ENCODE measurements around the gene TSBP1.

The TSBP1 gene

DNA sequence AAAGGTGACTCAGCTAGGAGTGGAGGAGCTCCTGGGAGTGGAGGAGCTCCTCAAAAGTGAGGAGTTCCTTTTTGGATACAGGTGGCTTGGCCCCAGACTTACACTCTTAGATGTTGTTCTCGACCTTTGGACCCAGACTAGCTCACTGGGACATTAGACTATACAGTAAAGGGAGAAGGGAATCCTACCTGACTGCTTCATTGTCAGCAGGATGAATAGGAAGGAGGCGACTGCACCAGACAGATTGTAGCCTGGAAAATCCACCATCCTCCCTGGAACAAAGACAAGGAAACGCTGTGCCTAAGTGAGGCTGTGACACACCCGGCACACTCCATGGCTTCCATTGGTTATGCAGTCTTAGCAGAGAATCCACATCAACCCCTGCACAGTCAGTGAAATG, 35.2 kb upstream of the TSBP1 start, which contains the start of gene BTNL2:
Gene BTNL2 (minus strand): TSS at position 325 of the 400 bp plus-strand sequence. CDS start 58 bp downstream, at position 267.
- H3K4me3 ChIP-seq (replicated peaks; ENCODE audit: low read depth, low read length), result no peak within 1 kb of the TSS
- no peak for DNase-seq (ENCODE audit: low read depth)
- TF ChIP-seq, protein P1, sequence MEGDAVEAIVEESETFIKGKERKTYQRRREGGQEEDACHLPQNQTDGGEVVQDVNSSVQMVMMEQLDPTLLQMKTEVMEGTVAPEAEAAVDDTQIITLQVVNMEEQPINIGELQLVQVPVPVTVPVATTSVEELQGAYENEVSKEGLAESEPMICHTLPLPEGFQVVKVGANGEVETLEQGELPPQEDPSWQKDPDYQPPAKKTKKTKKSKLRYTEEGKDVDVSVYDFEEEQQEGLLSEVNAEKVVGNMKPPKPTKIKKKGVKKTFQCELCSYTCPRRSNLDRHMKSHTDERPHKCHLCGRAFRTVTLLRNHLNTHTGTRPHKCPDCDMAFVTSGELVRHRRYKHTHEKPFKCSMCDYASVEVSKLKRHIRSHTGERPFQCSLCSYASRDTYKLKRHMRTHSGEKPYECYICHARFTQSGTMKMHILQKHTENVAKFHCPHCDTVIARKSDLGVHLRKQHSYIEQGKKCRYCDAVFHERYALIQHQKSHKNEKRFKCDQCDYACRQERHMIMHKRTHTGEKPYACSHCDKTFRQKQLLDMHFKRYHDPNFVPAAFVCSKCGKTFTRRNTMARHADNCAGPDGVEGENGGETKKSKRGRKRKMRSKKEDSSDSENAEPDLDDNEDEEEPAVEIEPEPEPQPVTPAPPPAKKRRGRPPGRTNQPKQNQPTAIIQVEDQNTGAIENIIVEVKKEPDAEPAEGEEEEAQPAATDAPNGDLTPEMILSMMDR (IDR thresholded peaks at IDR 0.05; ENCODE audit: low read length, missing control alignments), result no peak

DNA sequence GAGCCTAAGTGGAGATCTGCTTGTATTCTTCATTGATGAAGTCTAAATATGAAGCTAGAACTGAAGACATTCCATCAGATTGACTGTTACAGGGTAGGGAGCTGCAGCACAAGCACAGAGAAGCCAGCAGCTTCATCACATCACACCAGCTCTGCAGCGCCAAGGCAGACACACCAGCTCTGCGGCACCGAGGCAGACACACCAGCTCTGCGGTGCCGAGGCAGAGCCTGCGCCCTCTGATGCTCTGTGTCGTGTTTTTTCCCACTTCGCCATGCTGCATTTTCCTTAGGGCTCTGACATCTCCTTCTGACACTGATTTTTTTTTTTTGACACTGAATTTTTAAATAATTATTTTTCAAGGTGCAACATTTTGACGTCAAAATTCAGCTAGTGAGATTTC, 34.5 kb upstream of the TSBP1 start:
- no peak for DNase-seq (ENCODE audit: low read depth)
- TF ChIP-seq, protein P1 (IDR thresholded peaks at IDR 0.05; ENCODE audit: low read length, missing control alignments), result no peak
- no peak overlapping the region for H3K4me3 ChIP-seq (replicated peaks; ENCODE audit: low read depth, low read length)

DNA sequence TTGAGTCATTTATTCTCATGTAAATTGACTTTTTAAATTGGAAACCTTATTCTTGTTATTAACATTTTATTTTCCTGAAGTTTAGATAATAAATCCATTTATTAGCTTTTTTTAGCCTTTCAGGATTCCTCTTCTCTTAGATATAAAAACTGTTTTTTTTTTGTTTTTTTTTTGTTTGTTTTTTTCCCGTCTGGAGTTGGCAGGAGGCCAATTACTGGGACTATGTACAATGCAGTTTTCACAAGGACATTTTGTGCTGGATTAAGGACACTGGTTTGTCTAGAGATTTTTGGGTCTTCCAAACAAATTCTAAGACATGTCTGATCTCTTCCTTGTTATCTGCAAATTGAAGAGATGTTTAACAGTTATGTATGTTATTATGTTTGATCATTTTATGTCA, 34.0 kb upstream of the TSBP1 start:
- DNase-seq (ENCODE audit: low read depth), result no peak
- TF ChIP-seq, protein P1 (IDR thresholded peaks at IDR 0.05; ENCODE audit: low read length, missing control alignments), result no peak
- no peak overlapping the region for H3K4me3 ChIP-seq (replicated peaks; ENCODE audit: low read depth, low read length)

DNA sequence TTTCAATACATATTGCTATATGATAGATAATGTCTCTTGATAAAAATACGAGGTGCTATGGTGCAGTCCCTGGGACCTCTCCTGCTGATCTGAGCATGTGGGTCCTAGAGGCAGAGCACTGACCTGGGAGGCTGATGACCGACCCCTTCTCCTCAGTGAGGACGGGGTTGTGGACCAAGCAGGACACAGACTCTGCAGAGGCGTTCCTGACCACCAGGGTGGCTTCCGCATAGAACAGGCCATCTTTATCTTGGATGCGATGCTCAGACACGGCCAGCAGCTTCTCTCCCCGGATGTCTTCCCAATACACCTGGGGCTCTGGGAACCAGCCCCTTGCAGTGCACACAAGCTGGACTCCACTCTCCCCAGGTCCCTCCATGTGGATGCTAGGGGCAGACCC, 31.1 kb upstream of the TSBP1 start:
- TF ChIP-seq, protein P1 (IDR thresholded peaks at IDR 0.05; ENCODE audit: low read length, missing control alignments), result no peak
- no peak overlapping the region for H3K4me3 ChIP-seq (replicated peaks; ENCODE audit: low read depth, low read length)
- DNase-seq (ENCODE audit: low read depth), result no peak

DNA sequence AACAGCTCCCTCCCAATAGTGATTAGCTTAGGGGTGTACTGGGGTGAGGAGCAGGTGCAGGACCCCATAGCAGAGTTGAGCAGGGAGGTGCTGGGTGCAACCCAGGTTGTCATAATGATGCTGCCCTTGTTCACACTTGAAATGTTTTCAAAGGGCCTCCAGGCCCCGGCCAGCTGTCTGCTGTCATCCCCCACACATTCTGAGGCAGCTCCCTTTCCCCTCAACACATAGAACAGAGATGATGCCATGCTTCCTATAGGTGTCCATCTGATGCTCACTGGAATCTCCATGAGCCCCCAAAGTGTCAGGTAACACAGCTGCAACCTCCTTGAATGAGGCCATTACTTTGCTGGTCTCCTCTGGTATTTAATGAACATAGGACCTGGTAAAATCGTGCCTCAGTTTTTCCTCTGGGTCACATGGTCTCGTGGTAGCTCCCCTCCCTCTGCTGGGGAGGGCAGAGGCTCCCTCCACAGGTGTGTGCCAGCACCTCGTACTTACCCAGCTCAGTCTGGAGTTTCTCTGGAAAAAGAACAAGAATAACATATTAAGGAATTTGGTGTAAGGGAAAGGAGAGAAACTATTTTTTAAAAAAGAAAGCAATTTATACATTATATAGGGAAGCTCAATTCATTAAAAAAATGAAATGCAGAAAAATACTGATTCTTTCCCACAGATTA, 29.7 kb upstream of the TSBP1 start:
- TF ChIP-seq, protein P1 (IDR thresholded peaks at IDR 0.05; ENCODE audit: low read length, missing control alignments), result no peak
- H3K4me3 ChIP-seq (replicated peaks; ENCODE audit: low read depth, low read length), result no peak overlapping the region
- DNase-seq (ENCODE audit: low read depth), result no peak

DNA sequence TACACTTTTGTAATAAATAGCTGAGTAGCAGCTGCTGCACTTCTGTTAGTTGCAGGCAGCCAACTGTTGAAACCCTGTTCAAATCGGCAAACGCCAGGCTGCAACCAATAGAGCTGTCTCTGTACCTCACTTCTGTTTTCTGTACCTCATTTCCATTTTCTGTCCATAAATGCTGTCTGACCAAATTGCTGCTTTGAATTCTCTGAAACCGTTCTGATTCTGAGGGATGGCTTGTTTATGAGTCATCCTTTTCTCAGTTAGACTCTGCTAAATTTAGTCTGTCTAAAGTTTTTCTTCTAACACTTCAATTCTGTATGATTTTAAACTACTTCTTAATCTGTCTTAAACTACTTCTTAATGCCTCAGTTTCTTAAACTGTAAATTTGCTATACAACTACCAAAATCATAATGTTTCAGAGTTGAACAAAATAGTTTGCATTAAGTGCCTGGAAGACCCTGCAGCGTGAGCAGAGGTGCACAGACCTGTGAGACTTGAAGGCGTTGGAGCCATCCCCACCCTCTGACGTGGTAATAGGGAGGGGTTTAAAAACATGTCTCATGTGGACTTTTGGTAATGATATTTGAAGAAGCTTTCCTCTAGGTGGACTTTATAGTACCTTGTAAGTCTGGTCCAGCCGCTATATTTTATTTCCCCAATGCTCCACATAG, 25.7 kb upstream of the TSBP1 start:
- H3K4me3 ChIP-seq (replicated peaks; ENCODE audit: low read depth, low read length), result no peak overlapping the region
- TF ChIP-seq, protein P1 (IDR thresholded peaks at IDR 0.05; ENCODE audit: low read length, missing control alignments), result no peak
- no peak for DNase-seq (ENCODE audit: low read depth)
